ENCODE data around the gene CRY1. TPM values are rescaled to one million over a fixed set of nuclear protein-coding genes. Genes with fewer than 3 reads are reported as not detected.
A peak's percentile ranks its signal among the peaks of the same experiment; 100 is the strongest.
"Not testable (repeated sequence)": the region's sequence is repeated elsewhere in the genome, so short reads cannot be mapped to it uniquely, and the experiment has no call there.

Gene CRY1
- total RNA-seq, 1 experiment from 2014 or later: 16.1 TPM

DNA sequence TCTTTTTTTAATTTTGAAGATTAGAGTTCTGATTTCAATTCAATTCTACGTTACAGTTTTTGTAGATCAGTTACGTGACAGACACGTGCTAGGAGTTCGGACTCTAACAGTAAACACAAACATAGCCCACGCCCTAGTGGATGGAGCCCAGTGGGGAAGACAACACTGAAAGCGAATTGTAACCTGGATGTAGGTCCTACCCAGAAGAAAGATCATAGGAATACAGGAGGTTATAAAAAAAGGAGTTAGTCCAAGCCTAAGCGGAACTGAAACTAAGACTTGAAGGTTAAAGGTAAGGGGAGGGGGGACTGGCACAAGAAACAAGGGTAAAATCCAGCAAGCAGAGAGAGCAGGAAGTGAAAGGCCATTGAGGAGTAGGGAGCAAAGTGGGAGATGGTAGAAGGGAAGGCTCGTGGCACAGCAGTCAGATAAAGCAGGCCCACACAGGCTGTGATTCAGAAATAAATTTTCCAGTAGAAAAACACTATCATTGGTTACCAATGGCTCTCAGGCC lies 15.7 kb upstream of the CRY1 start:
- DNase-seq (ENCODE audit: low read depth): no peak

DNA sequence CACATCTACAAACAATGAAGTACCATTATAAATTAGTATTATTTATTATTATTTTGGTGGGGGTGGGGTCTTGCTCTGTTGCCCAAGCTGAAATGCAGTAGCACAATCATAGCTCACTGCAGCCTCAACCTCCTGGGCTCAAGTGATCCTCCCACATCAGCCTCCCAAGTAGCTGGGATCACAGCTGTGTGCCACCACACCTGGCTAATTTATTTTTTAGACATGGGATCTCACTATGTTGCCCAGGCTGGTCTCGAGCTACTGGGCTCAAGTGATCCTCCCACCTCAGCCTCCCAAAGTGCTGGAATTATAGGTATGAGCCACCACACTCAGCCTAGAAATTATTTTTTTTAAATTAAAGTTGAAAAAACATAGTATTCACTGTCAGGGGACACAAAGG lies 15.0 kb upstream of the CRY1 start:
- DNase-seq (ENCODE audit: low read depth): not testable (repeated sequence)

DNA sequence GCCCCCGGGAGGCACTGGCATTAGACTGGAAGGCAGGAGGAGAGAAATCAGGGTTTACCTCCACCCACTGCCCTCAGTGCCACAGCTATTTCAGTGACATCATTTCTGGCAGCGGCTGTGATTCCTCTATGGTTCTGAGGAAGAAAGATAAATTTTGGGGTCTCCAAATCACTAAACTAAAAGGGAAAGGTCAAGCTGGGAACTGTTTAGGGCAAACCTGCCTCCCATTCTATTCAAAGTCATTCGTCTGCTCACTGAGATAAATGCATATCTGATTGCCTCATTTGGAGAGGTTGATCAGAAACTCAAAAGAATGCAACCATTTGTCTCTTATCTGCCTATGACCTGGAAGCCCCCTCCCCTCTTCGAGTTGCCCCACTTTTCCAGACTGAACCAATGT lies 14.0 kb upstream of the CRY1 start:
- no peak for DNase-seq (ENCODE audit: low read depth)

DNA sequence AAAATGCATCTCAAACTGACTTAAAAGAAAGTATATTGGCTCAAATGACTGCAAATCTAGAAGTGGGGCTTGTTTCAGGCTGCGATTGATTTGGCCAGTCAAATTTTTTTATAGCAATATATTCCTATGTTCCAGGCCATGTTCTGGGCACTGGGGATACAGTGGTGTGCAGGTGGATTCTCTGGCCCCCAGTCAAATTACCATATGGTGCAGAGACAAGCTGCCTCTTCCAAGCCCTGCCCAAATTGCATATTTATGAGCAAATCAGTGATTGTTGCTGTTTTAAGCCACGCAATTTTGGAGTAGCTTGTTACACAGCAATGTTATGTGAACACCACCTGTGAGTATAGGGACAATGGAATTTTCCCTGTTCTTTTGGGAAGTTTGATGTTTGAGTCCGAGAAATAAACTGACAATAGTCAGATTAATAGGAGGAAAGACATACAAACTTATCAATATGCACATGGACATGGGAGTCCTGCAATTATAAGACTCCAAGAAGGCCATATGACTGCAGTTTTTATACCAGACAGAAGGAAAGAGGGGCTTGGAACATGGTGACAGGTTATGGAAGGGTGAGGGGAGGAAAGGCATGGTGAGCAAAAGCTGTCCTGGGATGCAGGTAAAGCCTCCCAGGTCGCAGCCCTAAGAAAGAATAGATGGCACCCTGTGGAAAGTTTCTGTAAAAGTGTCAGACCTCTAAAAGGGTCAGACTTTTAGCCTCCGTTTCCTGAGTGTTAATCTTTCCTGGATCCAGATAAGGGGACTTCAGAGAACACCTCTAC lies 13.1 kb upstream of the CRY1 start:
- DNase-seq (ENCODE audit: low read depth): no peak

DNA sequence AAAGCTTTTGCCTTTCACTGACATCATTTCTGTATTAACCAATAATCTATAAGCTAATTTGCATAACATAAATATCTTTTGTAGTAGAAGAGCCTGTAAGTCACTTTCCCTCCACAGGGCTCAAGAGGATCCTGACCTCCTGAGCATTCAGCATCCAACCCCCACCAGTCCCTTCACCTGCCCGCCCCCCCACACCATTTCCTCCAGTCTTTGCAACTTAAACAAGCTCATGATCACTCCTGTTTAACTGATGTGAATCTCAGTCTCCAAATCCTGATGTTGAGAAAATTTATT lies 12.0 kb upstream of the CRY1 start:
- no peak for DNase-seq (ENCODE audit: low read depth)

DNA sequence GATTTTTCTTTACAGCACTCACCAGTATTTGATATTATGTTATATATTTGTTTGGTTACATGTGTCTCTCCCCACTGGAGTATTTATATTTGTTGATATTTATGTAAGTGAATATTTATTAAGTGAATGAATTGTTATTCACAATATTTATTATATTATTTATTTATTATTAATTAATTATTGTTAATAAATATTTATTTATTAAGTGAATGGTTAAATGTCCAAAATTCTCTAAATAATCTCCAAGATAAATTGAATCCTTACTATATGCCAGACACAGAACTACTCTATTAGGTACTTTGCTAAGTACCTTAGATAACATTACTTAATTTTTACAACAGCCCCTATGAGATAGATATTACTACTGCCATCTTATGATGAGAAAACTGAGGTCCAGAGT lies 10.2 kb upstream of the CRY1 start:
- no peak for DNase-seq (ENCODE audit: low read depth)

DNA sequence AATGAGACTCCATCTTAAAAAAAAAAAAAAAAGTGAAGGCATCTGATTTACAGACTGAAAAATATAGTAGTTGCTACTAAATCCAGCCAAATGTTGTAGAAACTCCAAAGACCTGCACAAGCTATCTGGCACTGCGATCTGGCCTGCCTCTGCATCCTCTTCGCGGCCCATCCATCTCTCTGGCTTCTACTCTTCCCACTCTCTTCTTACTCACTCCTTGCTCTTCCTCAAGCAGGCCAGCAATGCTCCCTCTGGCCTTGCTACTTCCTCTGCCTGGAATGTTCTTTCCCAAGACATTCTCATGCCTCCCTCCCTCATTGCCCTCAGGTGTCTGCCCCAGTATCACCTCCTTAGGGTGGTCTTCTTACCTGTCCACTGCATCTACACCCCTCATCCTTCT lies 9.7 kb upstream of the CRY1 start:
- DNase-seq (ENCODE audit: low read depth): no peak

DNA sequence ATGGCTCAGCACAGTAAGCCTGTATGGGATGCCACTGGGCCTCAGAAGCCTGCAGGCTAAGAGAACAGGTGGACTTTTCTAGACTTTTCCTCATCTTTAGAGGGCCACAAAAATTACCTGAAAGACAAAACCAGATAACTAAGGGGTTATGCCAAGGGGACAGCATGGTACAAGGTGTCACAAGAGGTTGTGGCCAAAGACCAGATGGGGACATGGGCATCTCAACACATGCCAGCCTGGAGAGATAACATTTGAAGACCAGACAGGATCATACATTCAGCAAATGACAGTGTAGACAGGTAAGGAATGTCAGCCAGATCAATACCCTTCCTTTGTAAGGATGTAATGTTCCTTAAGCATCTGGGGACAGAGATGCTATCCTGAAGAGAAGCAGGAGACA lies 8.9 kb upstream of the CRY1 start:
- no peak for DNase-seq (ENCODE audit: low read depth)

DNA sequence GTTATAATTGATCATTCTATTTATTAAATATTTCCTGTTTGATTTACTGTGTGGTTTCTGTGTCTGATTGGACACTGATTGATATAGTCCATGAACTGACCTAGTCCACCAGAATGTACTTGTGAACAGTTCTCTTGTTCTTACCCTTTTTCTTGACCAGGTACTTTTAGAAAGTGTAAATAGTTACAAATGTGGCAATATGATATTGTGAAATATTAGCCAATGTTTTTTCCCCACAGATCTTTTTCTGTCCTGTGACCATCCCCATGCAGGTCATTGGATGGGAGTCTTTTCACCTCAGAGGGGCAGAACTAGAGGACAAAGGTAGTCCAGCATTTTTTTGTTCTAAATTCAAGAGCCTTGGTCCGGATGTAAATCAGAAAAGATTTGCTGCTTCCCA lies 8.3 kb upstream of the CRY1 start:
- DNase-seq (ENCODE audit: low read depth): no peak

DNA sequence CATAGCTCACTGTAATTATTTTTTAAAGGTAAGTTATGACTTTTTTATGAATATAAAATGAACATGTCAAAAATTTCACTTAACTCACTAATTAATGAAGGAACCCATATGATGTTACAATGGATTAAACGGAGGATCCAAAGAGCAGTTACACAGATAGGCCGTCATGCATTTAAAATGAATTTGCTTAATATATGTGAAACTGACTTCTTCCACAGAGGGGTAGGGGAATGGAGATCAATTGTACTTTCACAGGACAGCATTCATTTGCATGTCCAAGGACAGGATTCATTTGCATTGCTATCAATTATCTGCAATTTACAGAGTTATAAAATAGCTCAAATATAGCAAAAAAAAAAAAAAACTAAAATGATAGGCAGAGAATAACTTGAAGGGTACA lies 6.6 kb upstream of the CRY1 start:
- DNase-seq (ENCODE audit: low read depth): no peak

DNA sequence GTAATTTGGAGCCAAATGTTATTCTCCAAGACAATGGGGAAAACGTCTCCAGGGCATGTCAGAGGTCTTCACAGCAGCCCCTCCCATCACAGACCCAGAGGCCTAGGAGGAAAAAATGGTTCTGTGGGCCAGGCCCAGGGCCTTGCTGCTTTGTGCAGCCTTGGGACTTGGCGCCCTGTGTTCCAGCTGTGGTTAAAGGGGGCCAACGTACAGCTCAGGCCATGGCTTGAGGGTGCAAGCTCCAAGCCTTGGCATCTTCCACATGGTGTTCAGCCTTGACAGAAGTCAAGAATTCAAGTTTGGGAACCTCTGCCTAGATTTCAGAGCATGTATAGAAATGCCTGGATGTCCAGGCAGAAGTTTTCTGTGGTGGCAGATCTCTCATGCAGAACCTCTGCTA lies 3.2 kb upstream of the CRY1 start:
- DNase-seq (ENCODE audit: low read depth): no peak

DNA sequence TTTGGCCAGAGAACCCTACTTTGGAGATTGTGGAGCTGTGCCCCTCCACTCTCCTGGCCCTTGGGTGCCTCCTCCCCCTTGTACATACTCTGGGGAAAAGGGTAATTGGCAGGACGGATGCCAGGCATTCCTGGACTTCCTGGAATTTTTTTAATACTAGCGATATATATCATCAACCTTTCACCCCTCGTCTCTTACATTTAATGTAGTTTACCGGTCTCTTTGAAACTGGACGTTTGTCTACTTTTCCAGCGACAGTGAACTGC lies 767 bp upstream of the CRY1 start:
- peak; percentile 76 for DNase-seq (ENCODE audit: low read depth)

DNA sequence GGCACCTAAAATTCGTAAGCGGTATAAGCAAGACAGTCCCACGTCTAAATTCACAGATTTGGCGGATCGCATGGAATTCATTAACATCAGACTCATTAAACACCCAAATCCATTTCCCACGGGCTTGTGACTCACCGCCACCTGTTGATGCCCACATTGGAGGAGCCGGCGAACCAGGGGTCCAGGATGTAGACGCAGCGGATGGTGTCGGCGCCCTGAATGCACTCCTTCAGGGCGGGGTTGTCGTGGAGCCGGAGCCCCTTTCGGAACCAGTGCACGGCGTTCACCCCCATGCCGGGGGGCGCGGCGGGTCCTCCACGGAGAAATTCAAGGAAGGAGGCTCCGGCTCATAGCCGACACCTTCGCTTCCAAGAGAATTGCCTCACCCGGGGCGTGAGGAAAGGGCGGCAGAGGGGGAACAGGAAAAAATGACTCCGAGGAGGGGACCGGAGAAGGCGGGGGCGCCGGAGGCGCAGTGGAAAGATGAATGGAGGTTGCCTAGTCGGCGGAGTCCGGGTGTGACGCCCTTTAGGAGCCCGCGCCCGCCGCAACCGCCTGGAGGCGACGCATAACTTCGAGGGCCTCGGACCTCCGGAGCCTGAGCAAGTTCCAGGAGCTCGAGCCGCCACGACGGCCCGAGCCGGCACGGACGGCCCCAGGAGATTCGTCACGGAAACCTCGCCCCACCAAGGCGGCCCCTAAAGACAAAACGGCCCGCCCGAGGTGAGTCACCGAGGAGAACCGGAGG lies 506 bp downstream of the CRY1 start:
- peak; percentile 58 for DNase-seq (ENCODE audit: low read depth)

DNA sequence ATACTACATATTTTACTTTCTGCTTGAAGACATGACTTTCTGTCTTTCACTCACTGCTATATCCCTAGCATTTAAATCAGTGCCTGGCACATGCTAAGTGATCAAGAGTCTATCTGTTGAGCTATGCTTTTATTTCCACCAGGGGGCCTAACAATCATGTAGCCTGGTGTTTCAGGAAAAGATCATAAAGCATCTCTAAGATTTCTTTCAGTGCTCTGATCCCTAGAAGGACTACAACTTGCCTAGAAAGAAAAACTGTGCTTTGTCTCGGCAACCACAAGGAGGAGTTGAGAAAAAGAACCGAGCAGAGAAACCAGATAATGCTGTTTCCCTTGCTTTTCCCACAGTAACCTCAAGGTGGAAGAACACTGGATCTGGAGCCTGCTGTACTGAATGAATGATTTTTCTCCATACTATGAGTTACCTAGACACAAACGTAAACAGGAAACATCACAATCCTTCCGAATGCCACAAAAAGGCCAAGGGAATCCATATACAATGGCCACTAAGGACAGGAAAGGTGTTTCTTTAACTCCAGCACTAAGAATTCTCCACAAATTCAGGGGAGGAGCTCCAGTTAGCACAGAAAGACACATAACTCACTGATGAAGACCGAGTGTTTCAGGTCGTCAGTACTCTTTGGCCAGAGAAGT lies 1.2 kb downstream of the CRY1 start:
- DNase-seq (ENCODE audit: low read depth): peak; percentile 94

DNA sequence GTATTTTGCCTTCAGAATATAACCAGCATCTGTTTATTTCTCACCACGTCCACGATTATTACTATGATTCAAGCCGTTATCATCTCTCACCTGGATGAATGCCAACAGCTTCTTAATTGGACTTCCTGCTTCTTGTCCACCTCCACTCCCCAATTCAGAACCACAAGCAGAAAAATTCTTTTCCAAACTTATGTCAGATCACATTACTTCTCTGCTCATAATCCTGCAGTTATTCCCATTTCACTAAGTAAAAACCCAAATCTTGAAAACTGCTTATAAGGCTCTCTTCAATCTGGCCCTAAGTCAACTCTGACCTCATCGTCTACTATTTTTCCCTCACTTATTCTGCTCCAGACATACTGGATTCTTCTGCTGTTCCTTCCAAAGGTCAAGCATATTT lies 2.0 kb downstream of the CRY1 start:
- peak; percentile 78 for DNase-seq (ENCODE audit: low read depth)

DNA sequence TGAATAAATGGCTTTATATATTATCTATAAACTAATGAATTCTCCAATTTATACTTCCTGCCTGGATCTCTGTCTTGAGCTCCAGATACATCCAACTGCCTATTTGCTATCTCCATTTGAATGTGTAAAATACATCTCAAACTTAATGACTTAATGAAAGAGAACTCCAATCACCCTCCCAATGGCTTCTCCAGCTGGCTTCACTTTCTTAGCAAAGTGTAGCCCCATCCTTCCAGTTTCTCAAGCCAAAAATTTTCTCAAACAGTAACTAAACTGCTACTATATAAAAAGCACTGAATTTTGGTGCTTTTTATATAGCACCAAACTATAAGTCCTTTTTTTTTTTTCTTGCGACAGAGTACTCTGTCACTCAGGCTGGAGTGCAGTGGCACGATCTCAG lies 2.6 kb downstream of the CRY1 start:
- no peak for DNase-seq (ENCODE audit: low read depth)

DNA sequence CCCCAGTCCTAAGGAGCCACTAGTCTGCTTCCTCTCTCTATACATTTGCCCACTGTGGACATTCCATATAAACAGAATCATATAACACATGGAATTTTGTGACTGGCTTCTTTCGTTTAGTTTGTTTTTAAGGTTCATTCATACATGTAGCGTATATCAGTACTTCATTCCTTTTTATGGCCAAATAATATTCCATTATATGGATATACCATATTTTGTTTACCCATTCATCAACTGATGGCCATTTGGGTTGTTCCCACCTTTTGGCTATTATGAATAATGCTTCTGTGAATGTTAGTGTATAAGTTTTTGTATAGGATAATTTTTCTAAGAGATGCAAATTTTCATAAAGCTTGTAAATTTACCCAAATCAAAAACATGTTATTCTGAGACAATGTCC lies 4.4 kb downstream of the CRY1 start:
- DNase-seq (ENCODE audit: low read depth): no peak

DNA sequence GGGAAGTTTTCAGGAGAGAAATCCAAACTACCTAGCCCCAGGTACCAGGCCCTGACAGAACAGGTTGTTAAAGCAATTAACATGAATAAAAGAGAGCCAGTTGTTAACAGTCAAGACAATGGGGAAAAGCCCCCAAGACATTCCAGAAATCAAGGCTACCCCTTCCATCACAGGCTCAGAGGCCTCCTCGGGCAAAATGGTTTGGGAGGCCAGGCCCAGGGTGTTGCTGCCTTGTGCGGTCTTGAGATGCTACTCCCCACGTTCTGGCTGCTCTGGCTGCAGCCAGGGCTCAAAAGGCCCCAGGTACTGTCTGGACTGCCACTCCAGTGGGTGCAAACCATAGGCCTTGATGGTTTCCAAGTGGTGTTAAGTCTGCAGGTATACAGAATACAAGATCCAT lies 7.0 kb downstream of the CRY1 start:
- DNase-seq (ENCODE audit: low read depth): no peak

DNA sequence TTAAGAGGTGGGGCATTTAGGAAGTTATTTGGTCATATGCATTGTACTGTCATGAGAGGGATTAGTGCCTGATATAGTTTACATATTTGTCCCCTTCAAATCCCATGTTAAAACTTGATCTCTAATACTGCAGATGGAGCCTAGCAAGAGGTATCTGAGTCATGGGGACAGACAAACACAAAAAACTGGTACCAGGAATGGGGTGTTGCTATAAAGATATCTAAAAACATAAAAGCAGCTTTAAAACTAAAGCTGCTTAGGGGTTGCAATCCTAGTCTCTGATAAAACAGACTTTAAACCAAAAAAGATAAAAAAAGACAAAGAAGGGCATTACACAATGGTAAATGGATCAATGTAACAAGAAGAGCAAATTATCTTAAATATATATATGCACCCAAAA lies 11.6 kb downstream of the CRY1 start:
- no peak for DNase-seq (ENCODE audit: low read depth)

DNA sequence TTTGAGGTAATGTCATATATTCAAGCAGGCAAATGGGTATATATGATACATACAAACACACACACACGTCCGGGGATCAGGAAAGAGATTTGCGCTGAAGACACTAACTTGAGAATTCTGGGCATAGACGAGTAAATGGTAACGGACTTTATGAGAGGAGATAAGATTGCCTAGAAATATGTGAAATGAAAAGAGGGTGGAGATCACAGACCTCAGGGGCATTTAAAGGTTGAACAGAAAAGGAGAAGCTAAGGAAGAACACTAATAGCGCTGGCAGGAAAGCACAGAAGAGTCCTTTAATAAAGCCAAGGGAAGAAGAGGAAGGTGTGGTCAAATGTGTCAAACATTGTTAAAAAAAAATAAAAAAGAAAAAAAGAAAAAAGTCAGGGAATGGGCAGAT lies 13.1 kb downstream of the CRY1 start:
- no peak for DNase-seq (ENCODE audit: low read depth)

DNA sequence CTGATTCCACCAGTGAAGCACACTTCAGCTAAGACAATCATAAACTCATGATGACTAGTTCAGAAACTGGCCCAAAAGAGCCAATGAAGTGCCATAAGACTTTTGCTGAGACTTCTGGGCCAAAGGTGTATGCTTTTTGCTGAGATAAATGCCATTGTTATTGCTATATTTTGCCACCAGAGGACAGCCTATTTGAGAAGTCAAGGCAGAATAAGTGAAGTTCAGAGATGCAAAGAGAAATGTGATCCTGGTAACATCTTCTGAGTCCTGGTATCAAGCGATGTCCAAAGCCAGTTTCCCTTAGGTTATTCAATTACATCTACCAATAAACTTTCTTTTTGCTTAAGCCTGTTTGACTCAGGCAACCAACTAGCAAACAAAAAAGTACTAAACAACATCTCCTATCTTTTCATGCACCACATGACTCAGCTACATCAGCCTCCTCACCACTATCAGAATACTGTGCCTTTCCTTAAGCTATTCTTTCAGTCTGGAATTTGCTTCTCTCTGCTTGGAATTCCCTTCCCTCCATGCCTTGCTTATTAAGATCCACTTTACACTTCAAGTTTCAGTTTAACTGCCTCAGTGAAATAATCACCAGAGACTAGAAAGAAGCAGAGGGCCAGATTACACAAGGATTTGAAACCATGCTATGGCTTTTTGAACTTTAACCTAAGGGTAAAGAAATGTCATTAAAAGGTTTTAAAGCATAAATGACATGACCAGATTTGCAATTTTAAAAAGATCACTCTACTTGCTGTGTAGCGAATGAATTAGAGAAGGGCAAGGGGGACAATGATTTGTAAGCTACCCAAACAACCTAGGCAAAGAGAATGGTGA lies 14.0 kb downstream of the CRY1 start:
- peak; percentile 32 for DNase-seq (ENCODE audit: low read depth)

DNA sequence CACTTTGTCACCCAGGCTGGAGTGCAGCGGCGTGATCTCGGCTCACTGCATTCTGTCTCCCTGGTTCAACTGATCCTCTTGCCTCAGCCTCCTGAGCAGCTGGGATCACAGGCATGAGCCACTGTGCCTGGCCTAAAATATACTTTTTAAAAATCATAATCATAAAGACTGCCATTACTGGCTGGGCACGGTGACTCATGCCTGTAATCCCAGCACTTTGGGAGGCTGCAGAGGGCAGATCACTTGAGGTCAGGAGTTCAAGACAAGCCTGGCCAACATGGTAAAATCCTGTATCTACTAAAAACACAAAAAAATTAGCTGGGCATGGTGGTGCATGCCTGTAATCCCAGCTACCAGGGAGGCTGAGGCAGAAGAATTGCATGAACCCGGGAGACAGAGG lies 20.1 kb downstream of the CRY1 start:
- DNase-seq (ENCODE audit: low read depth): peak; percentile 4
